Ovary (tissue), 9 donors: ENCODE measurements around the gene ZNHIT6. TPM values are rescaled to one million over a fixed set of nuclear protein-coding genes. Genes with fewer than 3 reads are reported as not detected.

Experiments
- DNase-seq, 5 donors: peaks; one replicate each; pipeline ENCODE4 v3.0.0-alpha.2; 2019 to 2020
- H3K27ac ChIP-seq, 2 donors: fragments of 200-600 bp; one replicate each; pipeline versions ENCODE4 v1.5.1 to v1.8.0; 2019 to 2022
- H3K27me3 ChIP-seq: fragments of 200-600 bp; one replicate; pipeline ENCODE4 v1.8.0; 2022
- H3K36me3 ChIP-seq: fragments of 200-600 bp; sonication (generic); one replicate; pipeline ENCODE4 v1.5.1; 2019
- H3K4me1 ChIP-seq: one replicate; pipeline ENCODE4 v1.8.1; 2013; ENCODE audit warnings: mild to moderate bottlenecking, moderate library complexity; ENCODE audit not compliant: insufficient read depth
- H3K4me3 ChIP-seq: fragments of 200-600 bp; sonication (generic); one replicate; pipeline ENCODE4 v1.5.1; 2017
- H3K9me3 ChIP-seq, 2 donors: fragments of 200-600 bp in 1 of 2; sonication (generic) in 1 of 2; one replicate each; pipeline versions ENCODE4 v1.5.1 to v1.8.1; 2013 to 2019; ENCODE audit warnings: mild to moderate bottlenecking in 1 of 2, moderate library complexity in 1 of 2
- CTCF ChIP-seq, 3 donors: fragments of 450-650 bp in 2 of 3; fragments of 200-600 bp in 1 of 3; IDR thresholded peaks; one replicate each; pipeline versions ENCODE4 v1.5.1 to v1.8.0; 2016 to 2022; ENCODE audit warnings: antibody characterized with exemption in 3 of 3, mild to moderate bottlenecking in 1 of 3
- EP300 ChIP-seq: sonication (generic); formaldehyde crosslinking; IDR thresholded peaks from one replicate; pipeline ENCODE4 v1.6.1; 2017; ENCODE audit warnings: antibody characterized with exemption
- POLR2A ChIP-seq: fragments of 450-650 bp; IDR thresholded peaks from one replicate; pipeline ENCODE4 v1.6.1; 2017; ENCODE audit warnings: antibody characterized with exemption, mild to moderate bottlenecking, moderate library complexity
- WGBS, 3 donors: extraction: QIAGEN DNeasy Blood & Tissue Kit in 1 of 3; methylation state at CpG; one replicate each; pipeline versions ENCODE4 v1.1.5 to v1.1.7; 2013 to 2017; 5-methylcytosine and 5-hydroxymethylcytosine counted together
- intact Hi-C, 4 donors: fragments of 100-400 bp; cut with DNase I; formaldehyde crosslinking; loops; one replicate each; pipeline versions ENCODE4 v1.11.0 to v1.15.1; 2022 to 2023
- polyA plus RNA-seq, 2 donors: library from polyadenylated mRNA; stranded (reverse); fragments of 200-250 nt in 1 of 2; fragments of 350-450 nt in 1 of 2; fragmentation: Illumina TruSeq in 1 of 2; extraction: RNeasy Lipid Tissue Mini Kit (QIAGEN cat#74804) in 1 of 2; gene quantifications; one replicate each; pipeline ENCODE4 v1.2.3, GENCODE V29; 2013 to 2014
- total RNA-seq, 7 donors: library from RNA; depleted of rRNA in 2 of 7; stranded (reverse); fragments of >200 nt in 2 of 7; fragmentation: NEBNext Ultra II Directional in 3 of 7; extraction: Animal tissue kit (Norgen Biotek cat#: 25700) in 3 of 7; gene quantifications; one replicate each; pipeline versions ENCODE4 v1.1.0 to v1.2.4, GENCODE V29; 2016 to 2023
- donor health status: DM: no; HTN: no; CAD: no; lungs with moderate emphysema.
- donor health status: DM: no; HTN: no; CAD: no.
- donor health status: Bipolar disorder and iron deficiency.
- donor health status: DM: yes; HTN: yes; CAD: no.
- donor health status: DM: no; HTN: no; CAD: no.
- donor health status: DM: yes; HTN: yes; CAD: no.

The ZNHIT6 gene
- total and polyA plus RNA-seq, 9 donors = 8.8 to 22.9 (median 16.2) TPM

- Histone ChIP-seq H3K9me3 (no peaks in the 10 kb centered on the region), H3K27me3 (no peaks in the 10 kb centered on the region), H3K4me3 (no peak overlapping the region), H3K36me3 (no peaks in the 10 kb centered on the region), H3K27ac (no peak overlapping the region), H3K4me1 (peaks cover 5% of the 10 kb centered on the region)
- 94 to 99% (median 96%) methylated on average over 3 of the region's 3 CpGs for WGBS, 3 donors
- DNase-seq = no peak
- intact Hi-C loops = no loop called here
- TF ChIP-seq EP300 = no peak
- no peak for TF ChIP-seq POLR2A
These were observed 91.5 kb downstream of the ZNHIT6 start for GRCh38 chr1:85616736-85617135.

- Histone ChIP-seq H3K27ac (no peak overlapping the region), H3K4me3 (no peak overlapping the region), H3K4me1 (peaks cover 5% of the 10 kb centered on the region), H3K36me3 (no peaks in the 10 kb centered on the region), H3K9me3 (no peaks in the 10 kb centered on the region), H3K27me3 (no peaks in the 10 kb centered on the region)
- WGBS, 3 donors = 56 to 64% (median 63%) methylated on average over 11 of the region's 11 CpGs
- TF ChIP-seq CTCF (IDR thresholded peaks at IDR 0.05) = no peak
- TF ChIP-seq EP300 = no peak
- TF ChIP-seq POLR2A = no peak
- no peak for DNase-seq
- intact Hi-C loops = no loop called here
These were observed 91.9 kb downstream of the ZNHIT6 start for GRCh38 chr1:85616364-85616705.

GRCh38 chr1:85615586-85616363, 92.5 kb downstream of the ZNHIT6 start:
- Histone ChIP-seq H3K4me3 (no peak overlapping the region), H3K36me3 (no peaks in the 10 kb centered on the region), H3K27ac (no peak overlapping the region), H3K27me3 (no peaks in the 10 kb centered on the region), H3K4me1 (peaks cover 5% of the 10 kb centered on the region), H3K9me3 (no peaks in the 10 kb centered on the region)
- intact Hi-C loops = no loop called here
- DNase-seq = no peak
- 30 to 41% (median 30%) methylated on average over 42 to 49 of the region's 49 CpGs for WGBS, 3 donors
- TF ChIP-seq POLR2A (no peak), EP300 (no peak), CTCF (IDR thresholded peaks at IDR 0.05) (no peak)

DNA sequence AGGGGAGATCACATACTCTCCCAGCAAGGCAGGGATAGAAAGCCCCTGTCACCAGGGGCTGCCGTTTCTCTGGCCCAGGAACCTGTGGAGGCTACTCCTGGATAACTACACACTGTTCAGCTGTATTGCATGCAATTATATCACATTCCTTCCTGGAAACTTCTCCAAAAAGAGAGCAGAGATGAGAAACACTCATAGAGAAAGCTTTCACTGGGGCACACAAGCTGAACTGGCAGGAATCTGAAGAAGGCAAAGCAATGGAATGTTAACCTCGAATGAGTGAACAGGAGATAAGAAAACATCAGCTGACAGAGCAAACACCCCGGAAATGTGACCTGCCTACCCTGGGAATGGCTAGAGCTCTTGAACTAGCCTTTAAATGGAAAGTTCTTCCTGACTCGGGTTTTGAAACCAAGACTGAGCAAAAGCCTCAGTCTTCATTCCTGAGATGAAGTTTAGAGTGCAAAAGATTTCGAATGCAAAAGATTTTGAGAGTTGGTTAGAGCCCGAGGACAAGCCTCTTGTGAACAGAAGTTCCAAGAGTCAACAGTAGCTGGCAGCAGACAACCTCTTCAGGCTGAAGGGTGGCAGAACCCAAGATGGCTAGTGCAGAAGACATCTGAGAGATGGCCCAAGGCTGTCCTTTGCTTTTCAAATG, 95.4 kb downstream of the ZNHIT6 start:
- intact Hi-C loops = no loop called here
- WGBS, 3 donors = 19 to 37% (median 35%) methylated on average over 6 of the region's 6 CpGs
- Histone ChIP-seq H3K27me3 (no peaks in the 10 kb centered on the region), H3K27ac (no peak overlapping the region), H3K4me3 (no peak overlapping the region), H3K4me1 (peaks cover 5% of the 10 kb centered on the region), H3K36me3 (no peaks in the 10 kb centered on the region), H3K9me3 (no peaks in the 10 kb centered on the region)
- DNase-seq = no peak
- TF ChIP-seq POLR2A = no peak
- no peak for TF ChIP-seq CTCF (IDR thresholded peaks at IDR 0.05)
- TF ChIP-seq EP300 = no peak

DNA sequence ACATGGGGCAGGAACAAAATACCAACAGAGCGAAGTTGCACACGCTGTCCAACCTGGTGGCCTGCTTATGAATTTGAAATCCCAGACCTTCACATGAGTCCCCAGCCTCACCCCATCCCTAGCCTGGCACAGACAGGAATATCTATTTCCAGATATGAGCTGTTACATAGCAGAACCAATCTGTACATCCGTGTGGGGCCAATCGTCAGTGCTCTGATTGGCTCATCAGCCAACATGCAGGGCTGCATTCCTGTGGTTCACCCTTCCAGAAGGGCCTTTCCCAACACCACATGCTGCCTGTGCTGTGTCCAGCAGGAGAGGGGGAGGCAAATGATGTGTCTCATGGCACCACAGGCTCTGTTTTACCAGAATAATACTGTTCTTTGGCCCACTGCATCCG, 96.4 kb downstream of the ZNHIT6 start:
- WGBS, 3 donors = 24 to 40% (median 34%) methylated on average over 5 of the region's 5 CpGs
- H3K27ac ChIP-seq = no peak overlapping the region
- no peak for TF ChIP-seq CTCF (IDR thresholded peaks at IDR 0.05)
- TF ChIP-seq EP300 = no peak
- TF ChIP-seq POLR2A = no peak
- no peaks in the 10 kb centered on the region for H3K9me3 ChIP-seq
- H3K4me1 ChIP-seq = peaks cover 5% of the 10 kb centered on the region
- no peak overlapping the region for H3K4me3 ChIP-seq
- intact Hi-C loops = no loop called here
- no peaks in the 10 kb centered on the region for H3K27me3 ChIP-seq
- peak in 2 of 5 donors; percentile 22 to 23 for DNase-seq
- H3K36me3 ChIP-seq = no peaks in the 10 kb centered on the region
